Raji (cell line): ENCODE data around the gene FDXR.

Source experiments
- POLR2A ChIP-seq: IDR thresholded peaks from 2 replicates; pipeline ENCODE4 v1.6.1; 2011; ENCODE audit warnings: low read depth, low read length, control low read depth; ENCODE audit not compliant: insufficient read depth

FDXR gene

DNA sequence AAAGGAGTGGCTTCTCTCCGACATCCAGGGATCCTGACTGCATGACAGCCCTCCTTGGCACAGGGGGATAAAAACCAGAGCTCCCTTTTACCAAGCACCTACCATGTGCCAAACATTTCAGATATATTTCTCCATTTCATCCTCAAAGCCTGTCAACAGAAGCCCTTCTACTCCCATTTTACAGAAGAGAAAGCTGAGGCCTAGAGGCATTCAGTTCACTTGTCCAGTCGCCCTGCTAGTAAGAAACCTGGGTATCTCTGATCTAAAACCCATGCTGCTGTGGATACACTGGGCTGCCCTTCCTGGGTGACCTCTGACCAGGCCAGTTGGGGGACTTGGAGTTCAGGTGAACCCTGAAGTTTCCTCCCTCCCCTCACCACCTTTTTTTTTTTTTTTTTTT lies 5.9 kb upstream of the FDXR start:
- no peak for TF ChIP-seq POLR2A

DNA sequence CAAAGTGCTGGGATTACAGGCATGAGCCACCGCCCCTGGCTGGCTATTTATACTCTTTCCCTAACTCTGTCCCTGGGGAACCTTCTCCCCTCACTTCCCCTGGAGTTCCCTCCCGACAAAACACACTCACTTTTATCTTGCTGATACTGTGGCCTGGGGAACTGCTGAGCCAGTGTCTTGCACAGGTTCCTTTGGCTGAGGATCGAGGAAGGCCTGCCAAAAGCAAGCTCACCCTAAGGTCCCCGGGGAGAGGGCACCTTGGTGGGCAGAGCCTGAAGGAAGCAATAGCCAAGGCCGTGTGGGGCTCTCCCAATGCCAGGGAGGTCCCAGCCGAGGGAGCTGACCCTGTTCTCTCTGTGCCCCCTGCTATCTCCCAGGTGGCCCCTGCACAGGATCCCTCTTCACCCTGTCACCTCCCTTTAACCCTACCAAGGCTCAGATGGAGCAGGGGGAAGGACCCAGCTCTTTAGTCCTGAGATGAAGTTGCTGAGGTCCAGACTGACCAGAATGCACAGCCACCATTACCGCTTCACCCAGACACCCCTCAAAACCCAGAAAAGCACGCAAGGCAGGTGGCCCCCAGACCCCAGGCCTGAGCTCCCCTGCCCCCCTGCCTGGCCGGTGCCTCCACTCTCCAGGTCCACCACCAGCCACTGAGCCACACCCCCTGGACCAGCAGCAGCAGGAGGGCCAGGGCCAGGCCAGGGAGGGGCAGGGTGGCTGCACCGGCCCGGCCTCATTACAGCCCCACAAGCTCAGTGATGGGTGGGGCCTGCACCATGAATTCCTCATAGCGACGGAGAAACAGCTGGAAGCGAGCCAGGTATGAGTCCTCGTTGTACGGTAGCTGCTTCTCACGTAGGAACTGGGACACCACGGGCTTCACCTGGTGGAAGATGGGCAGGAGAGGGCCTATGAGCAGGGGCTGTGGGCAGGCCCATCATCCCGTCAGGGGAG lies 5.1 kb upstream of the FDXR start:
- no peak for TF ChIP-seq POLR2A

DNA sequence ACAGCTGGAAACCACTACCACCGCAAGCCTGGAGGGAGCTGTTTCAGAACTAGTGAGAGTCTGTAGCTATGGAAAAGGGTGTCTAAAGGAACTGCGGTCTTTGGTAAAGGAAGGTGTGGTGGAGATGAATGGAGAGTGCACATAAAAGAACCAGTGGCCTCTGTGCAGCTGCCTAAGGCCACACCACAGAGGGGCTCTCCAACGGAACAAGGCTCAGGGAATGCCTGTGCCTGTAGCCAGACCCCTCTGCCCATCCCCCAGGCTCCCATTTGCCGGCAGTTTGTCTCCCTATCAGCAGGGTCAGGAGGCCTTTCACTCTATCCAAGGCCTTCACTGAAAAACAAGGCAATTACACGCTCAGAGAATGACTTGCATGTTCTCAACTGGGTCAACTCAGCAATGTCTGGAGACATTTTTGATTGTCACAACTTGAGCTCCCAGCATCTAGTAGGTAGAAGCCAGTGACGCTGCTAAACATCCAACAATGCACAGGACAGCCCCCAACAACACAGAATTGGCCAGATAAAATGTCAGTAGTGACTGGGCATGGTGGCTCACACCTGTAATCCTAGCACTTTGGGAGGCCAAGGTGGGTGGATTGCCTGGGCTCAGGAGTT lies 3.3 kb upstream of the FDXR start:
- no peak for TF ChIP-seq POLR2A

DNA sequence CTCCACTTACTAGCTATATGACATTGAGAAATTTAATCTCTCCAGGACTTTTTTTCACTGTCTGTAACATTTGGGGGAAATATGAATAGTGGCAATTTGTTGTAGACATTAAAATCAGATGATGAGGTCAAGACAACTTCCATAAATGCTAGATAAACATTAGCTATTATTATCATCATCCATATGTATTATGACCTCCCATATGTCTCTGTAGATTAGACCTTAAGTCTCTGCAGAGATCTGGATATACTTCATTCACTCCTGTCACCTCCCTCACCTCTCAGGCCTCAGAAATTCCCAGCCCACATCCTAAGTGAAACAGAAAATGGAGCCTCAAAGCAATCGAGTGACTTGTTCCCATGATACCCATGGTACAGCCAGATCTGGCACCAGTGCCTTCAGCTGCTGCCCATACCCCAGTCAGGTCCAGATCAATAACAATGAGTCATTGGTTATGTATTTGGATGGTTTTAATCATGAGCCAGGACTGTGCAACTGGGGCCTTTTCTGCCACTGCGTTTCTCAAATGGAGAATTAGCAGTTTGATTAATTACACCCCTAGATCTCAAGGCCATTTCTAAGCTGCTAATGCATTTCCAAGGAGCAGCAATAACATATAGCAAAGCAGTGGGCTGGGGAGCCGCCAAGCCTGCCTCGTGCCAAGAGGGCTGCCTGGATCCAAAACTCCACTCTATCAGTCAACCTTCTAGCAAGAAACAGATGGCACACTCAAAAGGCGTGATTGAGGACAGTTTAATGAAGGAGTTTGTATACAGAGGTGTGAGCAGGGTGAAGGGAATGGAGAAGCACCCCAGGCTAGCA lies 2.6 kb upstream of the FDXR start:
- no peak for TF ChIP-seq POLR2A

DNA sequence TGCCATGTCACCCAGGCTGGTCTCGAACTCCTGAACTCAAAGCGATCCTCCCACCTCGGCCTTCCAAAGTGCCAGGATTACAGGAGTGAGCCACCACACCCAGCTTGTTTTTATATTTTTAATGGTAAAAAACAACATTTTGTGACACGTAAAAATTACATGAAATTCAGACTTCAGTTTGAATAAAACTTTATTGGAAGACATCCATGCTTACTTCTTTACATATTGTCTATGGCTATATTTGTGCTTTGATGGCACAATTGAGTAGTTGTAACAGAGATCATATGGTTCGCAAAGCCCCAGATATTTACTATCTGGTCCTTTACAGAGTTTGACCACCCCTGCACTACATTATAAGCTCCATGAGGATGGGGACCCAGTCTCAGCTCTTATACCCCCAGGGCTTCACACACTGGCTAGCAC lies 1.8 kb upstream of the FDXR start:
- no peak for TF ChIP-seq POLR2A

DNA sequence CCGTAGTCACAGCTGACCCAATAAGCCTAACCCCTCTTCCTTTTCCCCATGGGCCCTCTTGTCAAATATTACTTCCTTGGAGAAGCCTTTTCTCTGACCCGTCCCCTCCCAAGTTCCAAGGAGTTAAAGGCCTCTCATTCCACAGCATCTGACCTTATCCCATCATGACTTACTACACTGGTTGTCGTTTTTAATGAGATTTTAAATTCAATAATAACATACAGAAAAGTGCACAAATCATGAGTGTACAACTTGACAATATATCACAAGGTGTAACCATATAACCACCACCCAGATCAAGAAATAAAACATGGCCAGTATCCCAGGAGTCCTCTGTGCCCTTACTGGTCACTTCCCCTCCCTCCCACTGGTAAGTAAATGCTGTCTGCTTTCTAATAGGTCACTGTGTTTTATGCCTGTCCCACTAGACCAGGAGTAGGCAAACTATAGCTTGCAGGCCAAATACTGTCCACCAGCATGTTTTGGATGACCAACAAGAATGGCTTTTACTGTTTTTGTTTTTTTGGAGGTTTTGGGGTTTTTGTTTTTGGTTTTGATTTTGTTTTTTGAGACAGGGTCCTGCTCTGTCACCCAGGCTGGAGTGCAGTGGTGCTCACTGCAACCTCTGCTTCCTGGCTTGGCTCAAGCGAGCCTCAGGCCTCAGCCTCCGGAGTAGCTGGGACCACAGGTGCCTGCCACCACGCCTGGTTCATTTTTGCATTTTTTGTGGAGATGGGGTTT lies 1.2 kb upstream of the FDXR start:
- no peak for TF ChIP-seq POLR2A

DNA sequence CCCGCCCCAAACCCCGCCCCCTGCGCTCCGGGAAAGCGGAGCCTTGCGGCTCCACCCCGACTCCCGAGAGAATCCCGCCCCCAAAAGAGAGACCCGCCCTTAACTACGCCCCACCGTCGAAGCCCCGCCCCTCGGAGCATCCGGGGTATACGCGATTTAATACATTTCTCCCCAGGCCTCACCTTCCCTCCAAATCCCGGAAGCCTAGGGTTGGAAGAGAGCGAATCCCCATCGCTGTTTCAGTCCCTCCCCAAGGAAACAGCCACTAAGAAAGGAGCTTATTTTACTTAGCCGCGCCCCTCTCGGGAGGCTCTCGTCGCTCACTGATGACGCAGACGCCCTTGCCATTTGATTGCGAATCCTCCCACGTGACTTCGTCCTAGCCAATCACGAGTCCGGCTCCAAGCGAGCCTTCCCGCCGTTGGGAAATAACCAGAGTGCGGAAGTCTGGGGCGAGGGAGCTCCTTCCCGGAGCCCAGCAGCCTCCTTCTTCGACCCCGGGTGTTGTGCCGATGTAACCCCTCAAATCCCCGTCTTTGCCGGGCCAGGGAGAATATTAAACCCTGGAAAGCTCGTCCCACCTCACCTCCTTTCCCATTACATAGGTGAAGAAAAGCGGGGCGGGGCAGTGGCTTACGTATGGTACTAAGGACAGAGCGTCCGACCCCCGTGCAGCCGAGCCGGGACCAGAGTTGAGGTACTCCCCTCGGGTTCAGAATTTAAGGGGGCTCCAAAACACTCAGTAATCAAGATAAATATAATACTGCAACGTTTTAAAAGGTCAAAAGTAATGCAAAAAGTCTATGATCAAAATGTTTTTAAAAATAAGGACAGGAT lies 461 bp upstream of the FDXR start:
- TF ChIP-seq POLR2A: peak; percentile 97

DNA sequence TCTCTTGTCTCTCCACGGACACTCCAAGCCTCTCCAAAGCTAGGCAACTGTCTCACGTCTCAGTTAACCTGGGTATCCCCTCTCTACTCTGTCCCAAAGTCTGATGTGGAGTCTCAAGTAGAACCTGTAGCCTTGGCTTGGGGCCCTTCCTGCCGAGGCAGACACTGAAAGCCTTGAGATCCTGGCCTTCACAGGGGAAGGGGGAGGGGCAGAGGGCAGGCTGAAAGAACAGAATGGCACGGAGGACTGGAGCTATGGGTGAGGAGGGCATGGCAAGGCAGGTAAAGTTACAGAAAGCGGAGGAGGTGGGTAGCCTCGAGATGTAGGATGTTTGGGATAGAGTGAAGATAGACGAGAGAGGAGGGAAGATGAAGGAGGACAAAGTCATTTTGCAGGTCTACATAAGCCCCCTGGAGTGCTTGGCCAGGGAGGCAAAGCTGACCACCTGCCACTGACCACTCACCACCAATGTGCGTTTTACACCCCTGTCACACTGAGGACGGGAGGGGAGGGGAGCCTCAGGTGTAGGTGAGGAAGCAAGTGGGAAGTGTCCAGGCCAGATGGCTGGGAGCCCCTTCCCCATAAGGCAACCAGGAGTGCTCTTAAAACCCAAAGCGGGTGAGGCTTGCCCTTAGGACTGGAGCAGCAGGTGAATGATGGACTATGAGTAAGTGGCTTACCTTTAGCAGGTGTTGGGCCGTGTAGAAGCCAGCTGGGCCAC lies 1.3 kb downstream of the FDXR start:
- TF ChIP-seq POLR2A: no peak

DNA sequence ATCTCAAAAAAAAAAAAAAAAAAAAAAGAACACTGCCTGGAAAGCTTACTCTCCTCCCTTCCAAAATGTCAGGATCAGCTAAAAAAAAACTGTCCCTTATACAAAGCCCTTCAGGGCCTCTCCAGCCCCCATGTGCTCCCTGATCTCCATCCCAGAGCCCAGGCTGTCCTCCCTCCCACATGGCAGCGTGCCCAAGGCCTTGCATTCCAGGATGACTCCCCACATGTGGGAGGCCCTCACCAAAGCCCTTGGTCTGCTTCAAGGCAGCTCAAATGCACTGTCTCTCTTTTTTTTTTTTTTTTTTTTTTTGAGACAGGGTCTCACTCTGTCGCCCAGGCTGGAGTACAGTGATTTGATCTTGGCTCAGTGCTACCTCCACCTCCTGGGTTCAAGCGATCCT lies 2.3 kb downstream of the FDXR start:
- no peak for TF ChIP-seq POLR2A

DNA sequence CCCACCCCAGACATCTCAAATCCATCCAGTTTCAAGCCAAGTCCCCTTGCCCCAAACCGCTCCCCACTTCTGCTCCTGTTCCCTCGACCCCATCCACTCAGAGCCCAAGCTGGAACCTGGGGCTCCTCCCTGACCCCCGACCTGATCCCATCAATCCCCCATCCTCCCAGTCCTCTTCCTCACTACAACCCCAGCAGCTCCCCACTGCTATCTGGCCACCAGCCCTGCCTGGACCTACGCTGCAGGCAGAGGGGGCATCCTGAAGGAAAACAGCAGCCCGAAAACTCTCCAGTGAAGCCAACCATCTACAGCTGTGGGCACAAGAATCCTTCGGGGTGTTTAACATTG lies 3.9 kb downstream of the FDXR start:
- TF ChIP-seq POLR2A: no peak

DNA sequence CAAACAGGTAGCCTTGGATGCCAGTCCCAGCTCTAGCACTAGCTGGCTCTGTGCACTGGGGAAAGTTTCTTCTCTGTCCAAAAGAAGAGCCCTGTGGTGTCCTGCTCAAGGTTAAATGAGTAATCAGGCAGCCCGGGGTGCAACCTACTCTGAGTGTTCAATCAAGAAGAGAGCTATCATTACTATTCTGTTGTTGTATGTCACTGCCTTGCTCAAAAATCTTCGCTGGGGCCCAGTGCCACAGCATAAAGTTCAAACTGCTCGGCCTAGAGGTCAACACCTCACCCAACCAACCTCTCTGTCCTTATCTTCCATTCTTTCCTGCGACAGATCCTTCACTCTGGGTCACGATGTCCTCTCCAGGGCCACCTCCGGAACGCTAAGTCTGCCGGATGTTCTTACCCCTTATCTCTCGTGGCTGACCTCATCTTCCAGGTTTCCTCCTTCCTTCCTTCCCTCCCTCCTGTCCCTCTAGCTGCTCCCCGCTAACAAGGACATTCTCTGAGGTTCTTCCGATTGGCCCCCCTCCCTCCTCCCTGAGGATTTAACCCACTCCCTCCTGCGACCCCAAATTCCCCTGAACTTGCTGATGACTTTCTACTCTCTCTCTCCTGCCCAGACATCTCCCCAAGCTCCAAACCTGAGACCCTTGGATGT lies 4.4 kb downstream of the FDXR start:
- no peak for TF ChIP-seq POLR2A

DNA sequence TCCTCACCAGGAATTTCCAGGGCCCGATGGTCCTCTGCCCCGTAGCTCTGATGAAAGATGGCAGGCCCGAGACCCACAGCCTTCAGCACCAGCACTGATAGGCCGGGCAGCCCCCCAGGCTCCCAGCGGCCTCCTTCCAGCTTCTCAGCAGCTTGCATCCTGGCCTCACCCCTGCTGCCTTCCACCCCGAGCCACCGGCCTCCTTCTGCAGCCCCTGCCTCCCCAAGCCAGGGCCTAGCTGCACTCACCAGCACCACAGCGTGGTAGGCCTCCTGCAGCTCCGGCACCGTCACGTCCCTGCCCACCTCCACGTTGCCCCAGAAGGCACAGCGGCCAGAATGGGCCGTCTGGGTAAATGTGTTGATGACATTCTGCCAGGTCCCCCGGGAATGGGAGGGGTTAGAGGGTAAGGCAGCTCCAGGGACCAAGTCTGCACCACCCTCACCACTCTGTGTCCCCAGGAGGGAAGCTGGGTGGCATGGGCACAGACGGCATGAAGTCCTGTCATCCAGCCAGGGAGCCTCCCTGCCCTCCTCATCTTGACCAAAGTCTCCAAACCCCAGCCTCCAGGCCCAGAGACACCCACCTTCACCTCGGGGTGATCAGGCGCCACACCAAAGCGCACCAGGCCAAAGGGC lies 6.5 kb downstream of the FDXR start:
- no peak for TF ChIP-seq POLR2A
